ENCODE data around the gene SYCP2. TPM values are rescaled to one million over a fixed set of nuclear protein-coding genes. Genes with fewer than 3 reads are reported as not detected.
A peak's percentile ranks its signal among the peaks of the same experiment; 100 is the strongest.
"Not testable (repeated sequence)": the region's sequence is repeated elsewhere in the genome, so short reads cannot be mapped to it uniquely, and the experiment has no call there.

SYCP2 gene
- total and polyA plus RNA-seq, 2 experiments from 2014 or later, result 1.1 to 1.5 TPM

DNA sequence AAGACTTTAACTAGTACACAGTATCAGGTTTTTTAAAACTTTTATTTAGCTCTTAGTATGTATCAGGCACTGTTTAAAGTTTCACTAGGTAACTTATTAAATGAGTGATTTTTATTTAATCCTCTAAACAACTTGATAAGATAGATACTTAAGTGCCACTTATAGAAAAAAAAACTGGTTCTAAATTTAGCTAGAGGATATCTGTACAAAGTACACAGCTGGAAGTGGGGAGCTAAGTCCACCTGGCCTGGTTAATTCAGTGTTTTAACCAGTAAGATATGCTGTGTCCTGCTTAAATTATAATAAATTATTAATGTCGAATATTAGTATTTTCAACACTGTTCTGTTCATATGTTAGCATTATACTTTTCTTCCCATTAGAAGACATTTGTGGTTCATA, 37.5 kb downstream of the SYCP2 start:
- DNase-seq (ENCODE audit: low spot score), result no peak
- TF ChIP-seq, protein P1, sequence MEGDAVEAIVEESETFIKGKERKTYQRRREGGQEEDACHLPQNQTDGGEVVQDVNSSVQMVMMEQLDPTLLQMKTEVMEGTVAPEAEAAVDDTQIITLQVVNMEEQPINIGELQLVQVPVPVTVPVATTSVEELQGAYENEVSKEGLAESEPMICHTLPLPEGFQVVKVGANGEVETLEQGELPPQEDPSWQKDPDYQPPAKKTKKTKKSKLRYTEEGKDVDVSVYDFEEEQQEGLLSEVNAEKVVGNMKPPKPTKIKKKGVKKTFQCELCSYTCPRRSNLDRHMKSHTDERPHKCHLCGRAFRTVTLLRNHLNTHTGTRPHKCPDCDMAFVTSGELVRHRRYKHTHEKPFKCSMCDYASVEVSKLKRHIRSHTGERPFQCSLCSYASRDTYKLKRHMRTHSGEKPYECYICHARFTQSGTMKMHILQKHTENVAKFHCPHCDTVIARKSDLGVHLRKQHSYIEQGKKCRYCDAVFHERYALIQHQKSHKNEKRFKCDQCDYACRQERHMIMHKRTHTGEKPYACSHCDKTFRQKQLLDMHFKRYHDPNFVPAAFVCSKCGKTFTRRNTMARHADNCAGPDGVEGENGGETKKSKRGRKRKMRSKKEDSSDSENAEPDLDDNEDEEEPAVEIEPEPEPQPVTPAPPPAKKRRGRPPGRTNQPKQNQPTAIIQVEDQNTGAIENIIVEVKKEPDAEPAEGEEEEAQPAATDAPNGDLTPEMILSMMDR (IDR thresholded peaks at IDR 0.05; ENCODE audit: poor library complexity), result no peak
- TF ChIP-seq EZH2phosphoT487 (IDR thresholded peaks at IDR 0.05; ENCODE audit: low read depth, severe bottlenecking, unreplicated experiment) (no peak), EZH2 (IDR thresholded peaks at IDR 0.05; ENCODE audit: borderline replicate concordance) (no peak)
- no peak overlapping the region for H2AFZ ChIP-seq
- peak overlapping the region; percentile 2 for H3K4me3 ChIP-seq
- no peaks in the 10 kb centered on the region for H3K27me3 ChIP-seq
- no peak overlapping the region for H3K27ac ChIP-seq
- no peaks in the 10 kb centered on the region for H4K20me1 ChIP-seq (ENCODE audit: insufficient read depth, poor library complexity, severe bottlenecking)
- no peaks in the 10 kb centered on the region for H3K79me2 ChIP-seq
- WGBS (ENCODE audit: low lambda C conversion rate, missing lambda C conversion rate), result 77% methylated on average over 1 of the region's 1 CpG
- no peaks in the 10 kb centered on the region for H3K36me3 ChIP-seq (replicated peaks; ENCODE audit: insufficient read depth, low read depth)
- peak overlapping the region; percentile 27 for H3K4me2 ChIP-seq
- no peaks in the 10 kb centered on the region for H3K9me2 ChIP-seq (replicated peaks; ENCODE audit: insufficient read depth)
- peaks cover 12% of the 10 kb centered on the region for H3K4me1 ChIP-seq (ENCODE audit: insufficient read depth)
- H3K9me3 ChIP-seq (ENCODE audit: low read depth), result no peaks in the 10 kb centered on the region

DNA sequence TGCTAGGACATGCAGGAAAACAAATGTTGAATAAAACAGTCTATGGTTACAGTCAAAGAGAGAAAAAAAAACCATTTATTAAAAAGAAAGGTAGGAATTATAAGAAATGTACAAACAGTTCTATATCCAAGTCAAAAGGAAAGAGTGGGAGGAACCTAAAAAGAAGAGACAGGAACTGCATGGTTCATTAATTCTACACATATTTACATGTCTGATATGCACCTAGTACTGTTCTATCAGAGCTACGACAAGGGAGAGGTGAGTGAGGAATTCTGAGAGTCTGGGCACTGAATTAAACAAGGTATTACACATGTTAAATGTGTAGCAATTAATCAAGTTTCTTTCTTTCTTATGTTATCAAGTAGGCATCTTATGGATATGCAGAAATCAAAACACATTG, 41.9 kb downstream of the SYCP2 start:
- no peak overlapping the region for H3K4me3 ChIP-seq
- no peak overlapping the region for H3K27ac ChIP-seq
- no peaks in the 10 kb centered on the region for H3K36me3 ChIP-seq (replicated peaks; ENCODE audit: insufficient read depth, low read depth)
- peaks cover 12% of the 10 kb centered on the region for H3K4me1 ChIP-seq (ENCODE audit: insufficient read depth)
- H3K27me3 ChIP-seq, result no peaks in the 10 kb centered on the region
- no peaks in the 10 kb centered on the region for H3K9me3 ChIP-seq (ENCODE audit: low read depth)
- no peak overlapping the region for H3K4me2 ChIP-seq
- H4K20me1 ChIP-seq (ENCODE audit: insufficient read depth, poor library complexity, severe bottlenecking), result no peaks in the 10 kb centered on the region
- no peaks in the 10 kb centered on the region for H3K9me2 ChIP-seq (replicated peaks; ENCODE audit: insufficient read depth)
- TF ChIP-seq, protein P1 (IDR thresholded peaks at IDR 0.05; ENCODE audit: poor library complexity), result no peak
- no peak for TF ChIP-seq EZH2 (IDR thresholded peaks at IDR 0.05; ENCODE audit: borderline replicate concordance)
- TF ChIP-seq EZH2phosphoT487 (IDR thresholded peaks at IDR 0.05; ENCODE audit: low read depth, severe bottlenecking, unreplicated experiment), result no peak
- WGBS (ENCODE audit: low lambda C conversion rate, missing lambda C conversion rate), result 91% methylated on average over 1 of the region's 1 CpG
- no peak for DNase-seq (ENCODE audit: low spot score)
- H2AFZ ChIP-seq, result no peak overlapping the region
- H3K79me2 ChIP-seq, result no peaks in the 10 kb centered on the region

DNA sequence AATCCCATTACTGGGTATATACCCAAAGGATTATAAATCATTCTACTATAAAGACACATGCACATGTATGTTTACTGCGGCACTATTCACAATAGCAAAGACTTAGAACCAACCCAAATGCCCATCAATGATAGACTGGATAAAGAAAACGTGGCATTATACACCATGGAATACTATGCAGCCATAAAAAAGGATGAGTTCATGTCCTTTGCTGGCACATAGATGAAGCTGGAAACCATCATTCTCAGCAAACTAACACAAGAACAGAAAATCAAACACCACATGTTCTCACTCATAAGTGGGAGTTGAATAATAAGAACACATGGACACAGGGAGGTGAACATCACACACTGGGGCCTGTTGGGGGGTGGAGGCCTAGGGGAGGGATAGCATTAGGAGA, 43.4 kb downstream of the SYCP2 start:
- H3K4me1 ChIP-seq (ENCODE audit: insufficient read depth); H3K9me2 ChIP-seq (replicated peaks; ENCODE audit: insufficient read depth); H3K9me3 ChIP-seq (ENCODE audit: low read depth); DNase-seq (ENCODE audit: low spot score); H3K27me3 ChIP-seq; H3K4me2 ChIP-seq; H3K79me2 ChIP-seq; H4K20me1 ChIP-seq (ENCODE audit: insufficient read depth, poor library complexity, severe bottlenecking); H3K4me3 ChIP-seq; H3K36me3 ChIP-seq (replicated peaks; ENCODE audit: insufficient read depth, low read depth); H2AFZ ChIP-seq; H3K27ac ChIP-seq: not testable (repeated sequence)
- WGBS (ENCODE audit: low lambda C conversion rate, missing lambda C conversion rate), result 79% methylated on average over 2 of the region's 2 CpGs

DNA sequence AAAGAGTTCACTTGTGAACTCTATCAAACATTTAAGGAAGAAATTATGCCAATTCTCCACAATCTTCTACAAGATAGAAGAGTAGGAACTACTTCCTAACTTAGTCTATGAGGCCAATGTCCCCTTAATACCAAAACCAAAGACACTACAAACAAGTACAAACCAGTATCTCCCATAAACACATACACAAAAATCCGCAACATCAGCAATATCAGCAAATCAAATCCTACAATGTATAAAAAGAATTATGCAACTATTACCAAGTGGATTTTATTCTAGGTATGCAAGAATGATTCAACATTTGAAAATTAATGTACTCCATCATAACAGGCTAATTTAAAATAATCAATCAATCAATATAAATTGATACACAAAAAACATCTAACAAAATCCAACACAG, 45.4 kb downstream of the SYCP2 start:
- Histone ChIP-seq H3K27ac (no peak overlapping the region), H3K4me1 (ENCODE audit: insufficient read depth) (no peaks in the 10 kb centered on the region), H3K9me3 (ENCODE audit: low read depth) (no peaks in the 10 kb centered on the region), H4K20me1 (ENCODE audit: insufficient read depth, poor library complexity, severe bottlenecking) (no peaks in the 10 kb centered on the region), H3K4me3 (no peak overlapping the region), H2AFZ (no peak overlapping the region), H3K4me2 (no peak overlapping the region), H3K36me3 (replicated peaks; ENCODE audit: insufficient read depth, low read depth) (no peaks in the 10 kb centered on the region), H3K27me3 (no peaks in the 10 kb centered on the region), H3K79me2 (no peaks in the 10 kb centered on the region), H3K9me2 (replicated peaks; ENCODE audit: insufficient read depth) (no peaks in the 10 kb centered on the region)
- 93% methylated on average over 1 of the region's 1 CpG for WGBS (ENCODE audit: low lambda C conversion rate, missing lambda C conversion rate)
- TF ChIP-seq EZH2 (IDR thresholded peaks at IDR 0.05; ENCODE audit: borderline replicate concordance), result no peak
- TF ChIP-seq, protein P1 (IDR thresholded peaks at IDR 0.05; ENCODE audit: poor library complexity), result no peak
- no peak for TF ChIP-seq EZH2phosphoT487 (IDR thresholded peaks at IDR 0.05; ENCODE audit: low read depth, severe bottlenecking, unreplicated experiment)
- no peak for DNase-seq (ENCODE audit: low spot score)
